ENCODE data around the gene LNP1. TPM values are rescaled to one million over a fixed set of nuclear protein-coding genes. Genes with fewer than 3 reads are reported as not detected.

Gene LNP1
- total RNA-seq, 2 experiments from 2014 or later, result 8.9 to 12.7 TPM

- no TSS peak for BruUV-seq (replicated peaks)
- CTCF ChIA-PET (ENCODE audit: unreplicated experiment), result no interaction called here
- no peak overlapping the region for H3K27ac ChIP-seq (ENCODE audit: low read depth, low read length, poor library complexity, severe bottlenecking)
- DNase-seq (ENCODE audit: low spot score), result no peak
- intact Hi-C loops (cut with micrococcal nuclease; ENCODE audit: unreplicated experiment), result no loop called here
- H3K4me1 ChIP-seq (ENCODE audit: insufficient read depth, low read length, poor library complexity, severe bottlenecking), result no peaks in the 10 kb centered on the region
- H3K4me3 ChIP-seq (ENCODE audit: low read depth, low read length, poor library complexity, severe bottlenecking), result no peak overlapping the region
- H3K36me3 ChIP-seq (ENCODE audit: insufficient read depth, low read length), result peaks cover 79% of the 10 kb centered on the region
- TF ChIP-seq EZH2phosphoT487 (IDR thresholded peaks at IDR 0.05; ENCODE audit: borderline replicate concordance, low read depth, low read length) (no peak), CTCF (conservative IDR thresholded peaks at IDR 0.05; ENCODE audit: low read length) (no peak)
- no peak overlapping the region for H3K4me2 ChIP-seq (ENCODE audit: low read length)
- H3K9me3 ChIP-seq (ENCODE audit: low read length), result no peaks in the 10 kb centered on the region
- H3K79me2 ChIP-seq (ENCODE audit: insufficient read depth, low read depth, low read length), result no peaks in the 10 kb centered on the region
- no peaks in the 10 kb centered on the region for H3K9me2 ChIP-seq (ENCODE audit: insufficient read depth, low read length)
- POLR2A ChIA-PET, result no interaction called here
- no peak overlapping the region for H2AFZ ChIP-seq (ENCODE audit: low read length)
- no peaks in the 10 kb centered on the region for H4K20me1 ChIP-seq (ENCODE audit: insufficient read depth, low read length)
Observed at GRCh38 chr3:100352296-100353231, 48.8 kb upstream of the LNP1 start.

- ChIA-PET POLR2A (interaction anchor here (0.6 to 0.9 kb wide), 3 partner anchors 15 to 212 kb away, joined by 3 to 5 read pairs (median 5); no protein-coding TSS in a partner anchor), CTCF (ENCODE audit: unreplicated experiment) (no interaction called here)
- Histone ChIP-seq H3K79me2 (ENCODE audit: insufficient read depth, low read depth, low read length) (no peaks in the 10 kb centered on the region), H3K4me2 (ENCODE audit: low read length) (no peak overlapping the region), H3K9me3 (ENCODE audit: low read length) (no peaks in the 10 kb centered on the region), H3K9me2 (ENCODE audit: insufficient read depth, low read length) (no peaks in the 10 kb centered on the region), H3K4me1 (ENCODE audit: insufficient read depth, low read length, poor library complexity, severe bottlenecking) (no peaks in the 10 kb centered on the region), H4K20me1 (ENCODE audit: insufficient read depth, low read length) (no peaks in the 10 kb centered on the region), H3K36me3 (ENCODE audit: insufficient read depth, low read length) (peaks cover 77% of the 10 kb centered on the region), H2AFZ (ENCODE audit: low read length) (no peak overlapping the region), H3K4me3 (ENCODE audit: low read depth, low read length, poor library complexity, severe bottlenecking) (no peak overlapping the region), H3K27ac (ENCODE audit: low read depth, low read length, poor library complexity, severe bottlenecking) (no peak overlapping the region)
- BruUV-seq (replicated peaks), result no TSS peak
- DNase-seq (ENCODE audit: low spot score), result no peak
- TF ChIP-seq CTCF (conservative IDR thresholded peaks at IDR 0.05; ENCODE audit: low read length), result no peak
- no peak for TF ChIP-seq EZH2phosphoT487 (IDR thresholded peaks at IDR 0.05; ENCODE audit: borderline replicate concordance, low read depth, low read length)
- intact Hi-C loops (cut with micrococcal nuclease; ENCODE audit: unreplicated experiment), result no loop called here
Observed at GRCh38 chr3:100354850-100355249, 46.5 kb upstream of the LNP1 start.

- H2AFZ ChIP-seq (ENCODE audit: low read length), result no peak overlapping the region
- peaks cover 87% of the 10 kb centered on the region for H3K36me3 ChIP-seq (ENCODE audit: insufficient read depth, low read length)
- POLR2A ChIA-PET, result interaction anchor here (0.6 to 1.9 kb wide), 4 partner anchors 8 to 291 kb away, joined by 3 to 8 read pairs (median 4); no protein-coding TSS in a partner anchor
- CTCF ChIA-PET (ENCODE audit: unreplicated experiment), result no interaction called here
- H3K79me2 ChIP-seq (ENCODE audit: insufficient read depth, low read depth, low read length), result no peaks in the 10 kb centered on the region
- H4K20me1 ChIP-seq (ENCODE audit: insufficient read depth, low read length), result no peaks in the 10 kb centered on the region
- BruUV-seq (replicated peaks), result no TSS peak
- no peak for DNase-seq (ENCODE audit: low spot score)
- TF ChIP-seq CTCF (conservative IDR thresholded peaks at IDR 0.05; ENCODE audit: low read length) (no peak), EZH2phosphoT487 (IDR thresholded peaks at IDR 0.05; ENCODE audit: borderline replicate concordance, low read depth, low read length) (no peak)
- intact Hi-C loops (cut with micrococcal nuclease; ENCODE audit: unreplicated experiment), result no loop called here
- H3K9me2 ChIP-seq (ENCODE audit: insufficient read depth, low read length), result no peaks in the 10 kb centered on the region
- H3K27ac ChIP-seq (ENCODE audit: low read depth, low read length, poor library complexity, severe bottlenecking), result no peak overlapping the region
- H3K4me2 ChIP-seq (ENCODE audit: low read length), result no peak overlapping the region
- no peak overlapping the region for H3K4me3 ChIP-seq (ENCODE audit: low read depth, low read length, poor library complexity, severe bottlenecking)
- no peaks in the 10 kb centered on the region for H3K4me1 ChIP-seq (ENCODE audit: insufficient read depth, low read length, poor library complexity, severe bottlenecking)
- no peaks in the 10 kb centered on the region for H3K9me3 ChIP-seq (ENCODE audit: low read length)
Observed at GRCh38 chr3:100358413-100358812, 42.9 kb upstream of the LNP1 start.

Measured in OCI-LY7 (cell line).